HG02571 (cell line): ENCODE results near the gene HIF1A.
"Not testable (repeated sequence)": the region's sequence is repeated elsewhere in the genome, so short reads cannot be mapped to it uniquely, and the experiment has no call there.

Experiments
- ATAC-seq: cut with Tn5 transposase; IDR thresholded peaks from one replicate; pipeline ENCODE4 v1.9.1; 2021; ENCODE audit warnings: mild to moderate bottlenecking, moderate library complexity; ENCODE audit not compliant: unreplicated experiment

Gene HIF1A

GRCh38 chr14:61694830-61695694, at the start of gene HIF1A:
Gene HIF1A, plus strand, starts transcription at chr14:61695513. Its CDS starts 292 bp downstream, at chr14:61695805.
- peak; percentile 92 for ATAC-seq

GRCh38 chr14:61646366-61647116, 48.8 kb upstream of the HIF1A start:
- no peak for ATAC-seq

GRCh38 chr14:61647704-61648103, 47.6 kb upstream of the HIF1A start:
- ATAC-seq = no peak

- no peak for ATAC-seq
Observed at GRCh38 chr14:61648377-61648776, 46.9 kb upstream of the HIF1A start.

GRCh38 chr14:61649283-61649682, 46.0 kb upstream of the HIF1A start:
- no peak for ATAC-seq

- ATAC-seq = no peak
Observed at GRCh38 chr14:61651355-61651754, 44.0 kb upstream of the HIF1A start.

GRCh38 chr14:61652526-61653262, 42.6 kb upstream of the HIF1A start:
- ATAC-seq = no peak

- no peak for ATAC-seq
Observed at GRCh38 chr14:61653507-61653906, 41.8 kb upstream of the HIF1A start.

GRCh38 chr14:61654026-61654425, 41.3 kb upstream of the HIF1A start:
- no peak for ATAC-seq

GRCh38 chr14:61655777-61656176, 39.5 kb upstream of the HIF1A start:
- ATAC-seq = no peak

GRCh38 chr14:61656341-61656740, 39.0 kb upstream of the HIF1A start:
- no peak for ATAC-seq

- not testable (repeated sequence) for ATAC-seq
Observed at GRCh38 chr14:61658111-61658510, 37.2 kb upstream of the HIF1A start.

GRCh38 chr14:61659582-61659981, 35.7 kb upstream of the HIF1A start:
- ATAC-seq = no peak

GRCh38 chr14:61661471-61662400, 33.6 kb upstream of the HIF1A start:
- peak; percentile 9 for ATAC-seq

- ATAC-seq = peak; percentile 80
Observed at GRCh38 chr14:61662437-61663311, 32.6 kb upstream of the HIF1A start.

- ATAC-seq = no peak
Observed at GRCh38 chr14:61663312-61663979, 31.9 kb upstream of the HIF1A start.

GRCh38 chr14:61668282-61668681, 27.0 kb upstream of the HIF1A start:
- ATAC-seq = no peak

- no peak for ATAC-seq
Observed at GRCh38 chr14:61670576-61670975, 24.7 kb upstream of the HIF1A start.

- peak; percentile 88 for ATAC-seq
Observed at GRCh38 chr14:61671082-61671481, 24.2 kb upstream of the HIF1A start.
